Endothelial cell (in vitro differentiated cells): ENCODE measurements around the gene CACNA1B. TPM values are rescaled to one million over a fixed set of nuclear protein-coding genes. Genes with fewer than 3 reads are reported as not detected.

Experiments
- DNase-seq: peaks from one replicate; pipeline ENCODE4 v3.0.0; 2021; ENCODE audit warnings: low spot score
- H3K27ac Mint-ChIP-seq: one replicate; pipeline ENCODE4 v1.8.0; 2021; ENCODE audit warnings: mixed read lengths, inconsistent platforms; ENCODE audit not compliant: unreplicated experiment
- H3K27me3 Mint-ChIP-seq: one replicate; pipeline ENCODE4 v1.8.0; 2021; ENCODE audit warnings: mild to moderate bottlenecking, moderate library complexity, mixed read lengths, inconsistent platforms; ENCODE audit not compliant: unreplicated experiment
- H3K36me3 Mint-ChIP-seq: one replicate; pipeline ENCODE4 v1.8.0; 2021; ENCODE audit warnings: mild to moderate bottlenecking, low read depth, mixed read lengths, inconsistent platforms; ENCODE audit not compliant: unreplicated experiment
- H3K4me1 Mint-ChIP-seq: one replicate; pipeline ENCODE4 v1.8.0; 2021; ENCODE audit warnings: mild to moderate bottlenecking, mixed read lengths, inconsistent platforms; ENCODE audit not compliant: unreplicated experiment
- H3K4me3 Mint-ChIP-seq: one replicate; pipeline ENCODE4 v1.8.0; 2021; ENCODE audit warnings: mild to moderate bottlenecking, mixed read lengths, inconsistent platforms; ENCODE audit not compliant: unreplicated experiment
- H3K9me3 Mint-ChIP-seq: one replicate; pipeline ENCODE4 v1.8.0; 2021; ENCODE audit warnings: mixed read lengths, inconsistent platforms; ENCODE audit not compliant: unreplicated experiment
- total RNA-seq: library from RNA; stranded (reverse); fragmentation: NEBNext Ultra II Directional; extraction: Animal tissue kit (Norgen Biotek cat#: 25700); gene quantifications from one replicate; pipeline ENCODE4 v1.2.1, GENCODE V29; 2021; ENCODE audit not compliant: unreplicated experiment
- TF ChIP-seq, protein P1 (sequence below): fragments of 200-600 bp; sonication (generic); IDR thresholded peaks from one replicate; pipeline ENCODE4 v1.5.0; 2021; ENCODE audit warnings: antibody characterized with exemption; ENCODE audit not compliant: unreplicated experiment

CACNA1B gene
- total RNA-seq, 1 donor from 2014 or later: 2.0 TPM

DNA sequence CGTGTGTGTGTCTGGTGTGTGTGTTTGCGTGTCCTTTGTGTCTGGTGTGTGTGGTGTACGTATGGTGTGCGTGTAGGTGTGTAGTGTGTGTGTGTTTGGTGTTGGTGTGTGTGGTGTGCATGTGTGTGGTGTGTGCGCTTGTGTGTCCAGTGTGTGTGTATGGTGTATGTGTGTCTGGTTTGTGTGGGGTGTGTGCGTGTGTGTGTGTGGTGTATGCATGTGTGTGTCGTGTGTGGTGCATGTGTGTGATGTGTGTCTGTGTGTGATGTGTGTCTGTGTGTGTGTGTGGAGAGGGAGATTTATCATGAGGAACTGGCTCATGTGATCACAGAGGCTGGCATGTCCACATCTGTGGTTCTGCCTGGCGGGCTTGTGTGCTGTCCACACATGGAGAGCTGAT, 71.7 kb downstream of the CACNA1B start:
- H3K9me3 Mint-ChIP-seq: peaks cover 8% of the 10 kb centered on the region
- peaks cover 9% of the 10 kb centered on the region for H3K27me3 Mint-ChIP-seq
- H3K4me3 Mint-ChIP-seq: no peak overlapping the region
- no peak for DNase-seq
- H3K36me3 Mint-ChIP-seq: peaks cover 4% of the 10 kb centered on the region
- H3K4me1 Mint-ChIP-seq: no peaks in the 10 kb centered on the region
- H3K27ac Mint-ChIP-seq: no peak overlapping the region
- TF ChIP-seq, protein P1, sequence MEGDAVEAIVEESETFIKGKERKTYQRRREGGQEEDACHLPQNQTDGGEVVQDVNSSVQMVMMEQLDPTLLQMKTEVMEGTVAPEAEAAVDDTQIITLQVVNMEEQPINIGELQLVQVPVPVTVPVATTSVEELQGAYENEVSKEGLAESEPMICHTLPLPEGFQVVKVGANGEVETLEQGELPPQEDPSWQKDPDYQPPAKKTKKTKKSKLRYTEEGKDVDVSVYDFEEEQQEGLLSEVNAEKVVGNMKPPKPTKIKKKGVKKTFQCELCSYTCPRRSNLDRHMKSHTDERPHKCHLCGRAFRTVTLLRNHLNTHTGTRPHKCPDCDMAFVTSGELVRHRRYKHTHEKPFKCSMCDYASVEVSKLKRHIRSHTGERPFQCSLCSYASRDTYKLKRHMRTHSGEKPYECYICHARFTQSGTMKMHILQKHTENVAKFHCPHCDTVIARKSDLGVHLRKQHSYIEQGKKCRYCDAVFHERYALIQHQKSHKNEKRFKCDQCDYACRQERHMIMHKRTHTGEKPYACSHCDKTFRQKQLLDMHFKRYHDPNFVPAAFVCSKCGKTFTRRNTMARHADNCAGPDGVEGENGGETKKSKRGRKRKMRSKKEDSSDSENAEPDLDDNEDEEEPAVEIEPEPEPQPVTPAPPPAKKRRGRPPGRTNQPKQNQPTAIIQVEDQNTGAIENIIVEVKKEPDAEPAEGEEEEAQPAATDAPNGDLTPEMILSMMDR: no peak

- Mint-ChIP-seq H3K4me3 (no peak overlapping the region), H3K36me3 (peaks cover 4% of the 10 kb centered on the region), H3K9me3 (peaks cover 8% of the 10 kb centered on the region), H3K27me3 (peaks cover 10% of the 10 kb centered on the region), H3K4me1 (no peaks in the 10 kb centered on the region), H3K27ac (no peak overlapping the region)
- TF ChIP-seq, protein P1: no peak
- no peak for DNase-seq
Observed at GRCh38 chr9:137951107-137951506, 73.5 kb downstream of the CACNA1B start.

- no peaks in the 10 kb centered on the region for H3K4me1 Mint-ChIP-seq
- peaks cover 10% of the 10 kb centered on the region for H3K27me3 Mint-ChIP-seq
- TF ChIP-seq, protein P1: no peak
- DNase-seq: no peak
- no peak overlapping the region for H3K27ac Mint-ChIP-seq
- no peak overlapping the region for H3K4me3 Mint-ChIP-seq
- H3K9me3 Mint-ChIP-seq: peaks cover 4% of the 10 kb centered on the region
- H3K36me3 Mint-ChIP-seq: no peaks in the 10 kb centered on the region
Observed at GRCh38 chr9:137951597-137952490, 74.3 kb downstream of the CACNA1B start.

DNA sequence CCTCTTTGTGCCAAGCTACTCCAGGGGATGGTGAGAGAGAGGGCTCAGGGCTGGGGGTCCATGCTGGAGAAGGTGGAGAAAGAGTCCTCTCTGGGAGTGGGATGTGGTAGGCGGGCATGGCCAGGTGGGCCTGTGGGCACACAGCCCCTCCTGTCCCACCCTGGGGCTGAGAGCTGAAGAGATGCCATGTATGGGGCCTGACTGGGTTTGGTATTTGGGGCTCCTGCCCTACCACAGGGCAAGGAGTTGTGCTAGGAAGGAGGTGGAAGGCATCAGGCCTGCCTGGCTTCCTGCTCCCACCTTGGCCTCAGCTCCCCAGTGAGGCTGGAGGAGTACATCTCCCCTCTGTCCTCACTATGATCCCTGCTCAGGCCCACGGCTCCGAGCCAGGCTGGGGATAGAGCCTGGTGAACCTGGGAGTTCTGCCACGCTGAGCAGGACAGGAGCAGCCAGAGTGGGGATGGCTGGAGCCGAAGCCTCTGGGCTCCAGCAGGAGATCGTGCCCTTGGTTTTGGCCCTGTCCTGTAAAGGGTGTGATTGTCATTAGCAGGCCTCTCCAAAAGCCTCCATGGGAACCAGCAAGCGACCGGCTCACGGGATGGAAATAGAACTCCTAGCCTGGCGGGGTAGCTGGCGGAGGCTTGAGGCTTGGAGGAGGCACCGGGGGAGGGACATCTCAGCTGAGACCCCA, 75.5 kb downstream of the CACNA1B start:
- no peak for DNase-seq

More for the DNA sequence above, 75.5 kb downstream of the CACNA1B start:
- Mint-ChIP-seq H3K27me3 (peaks cover 11% of the 10 kb centered on the region), H3K4me3 (no peak overlapping the region), H3K4me1 (no peaks in the 10 kb centered on the region), H3K36me3 (peaks cover 2% of the 10 kb centered on the region), H3K27ac (no peak overlapping the region), H3K9me3 (no peaks in the 10 kb centered on the region)
- TF ChIP-seq, protein P1: no peak
